Suprapubic skin (tissue), 4 donors: ENCODE results near the gene BLTP3A.

Source experiments
- EP300 ChIP-seq: sonication (generic); formaldehyde crosslinking; IDR thresholded peaks from one replicate; pipeline ENCODE4 v1.6.1; 2017; ENCODE audit warnings: antibody characterized with exemption
- POLR2A ChIP-seq, 2 donors: fragments of 450-650 bp; IDR thresholded peaks; one replicate each; pipeline ENCODE4 v1.6.1; 2017; ENCODE audit warnings: antibody characterized with exemption in 2 of 2, mild to moderate bottlenecking in 2 of 2, moderate library complexity in 2 of 2
- POLR2AphosphoS5 ChIP-seq, 3 donors: sonication (generic); formaldehyde crosslinking; IDR thresholded peaks; one replicate each; pipeline ENCODE4 v1.6.1; 2017; ENCODE audit warnings: antibody characterized with exemption in 3 of 3
- TF ChIP-seq, protein P1 (sequence below), 2 donors: fragments of 200-600 bp in 1 of 2; fragments of 450-650 bp in 1 of 2; sonication (generic) in 1 of 2; IDR thresholded peaks; one replicate each; pipeline ENCODE4 v1.5.1; 2016 to 2019; ENCODE audit warnings: antibody characterized with exemption in 2 of 2, mild to moderate bottlenecking in 1 of 2, moderate library complexity in 1 of 2

- TF ChIP-seq POLR2AphosphoS5 (IDR thresholded peaks at IDR 0.05) (no peak), POLR2A (IDR thresholded peaks at IDR 0.05) (no peak), EP300 (no peak)
- TF ChIP-seq, protein P1, sequence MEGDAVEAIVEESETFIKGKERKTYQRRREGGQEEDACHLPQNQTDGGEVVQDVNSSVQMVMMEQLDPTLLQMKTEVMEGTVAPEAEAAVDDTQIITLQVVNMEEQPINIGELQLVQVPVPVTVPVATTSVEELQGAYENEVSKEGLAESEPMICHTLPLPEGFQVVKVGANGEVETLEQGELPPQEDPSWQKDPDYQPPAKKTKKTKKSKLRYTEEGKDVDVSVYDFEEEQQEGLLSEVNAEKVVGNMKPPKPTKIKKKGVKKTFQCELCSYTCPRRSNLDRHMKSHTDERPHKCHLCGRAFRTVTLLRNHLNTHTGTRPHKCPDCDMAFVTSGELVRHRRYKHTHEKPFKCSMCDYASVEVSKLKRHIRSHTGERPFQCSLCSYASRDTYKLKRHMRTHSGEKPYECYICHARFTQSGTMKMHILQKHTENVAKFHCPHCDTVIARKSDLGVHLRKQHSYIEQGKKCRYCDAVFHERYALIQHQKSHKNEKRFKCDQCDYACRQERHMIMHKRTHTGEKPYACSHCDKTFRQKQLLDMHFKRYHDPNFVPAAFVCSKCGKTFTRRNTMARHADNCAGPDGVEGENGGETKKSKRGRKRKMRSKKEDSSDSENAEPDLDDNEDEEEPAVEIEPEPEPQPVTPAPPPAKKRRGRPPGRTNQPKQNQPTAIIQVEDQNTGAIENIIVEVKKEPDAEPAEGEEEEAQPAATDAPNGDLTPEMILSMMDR (IDR thresholded peaks at IDR 0.05) = no peak
Observed at GRCh38 chr6:34795836-34796425, 4.0 kb downstream of the BLTP3A start.
